Endothelial cell of umbilical vein (primary cell): ENCODE data around the gene SERPIND1. TPM values are rescaled to one million over a fixed set of nuclear protein-coding genes. Genes with fewer than 3 reads are reported as not detected.

Experiments used
- BruUV-seq: library from RNA; stranded (reverse); fragments of 400-500 nt; replicated peaks from 2 replicates; lab custom pipeline; 2021; lab: Mats Ljungman, UMichigan
- CTCF ChIA-PET: fragments of 300-600, 350-600 bp; sonication (Branson Sonifier 250); formaldehyde crosslinking; loops from one replicate; lab custom pipeline; 2021; ENCODE audit warnings: antibody characterized with exemption, inconsistent platforms; lab: Charles Lee
- POLR2A ChIA-PET: fragments of 300-600, 350-600 bp; sonication (Branson Sonifier 250); formaldehyde crosslinking; loops from one replicate; lab custom pipeline; 2021; ENCODE audit warnings: antibody characterized with exemption, inconsistent platforms; lab: Charles Lee
- DNase-seq: peaks from one replicate; pipeline ENCODE4 v3.0.0-alpha.2; 2011; ENCODE audit warnings: low read depth, low spot score
- FAIRE-seq: peaks from 2 replicates; lab custom pipeline; 2011; peaks lifted over from hg19 to GRCh38; lab: Jason Lieb, UNC
- H2AFZ ChIP-seq: 2 replicates; pipeline ENCODE4 v1.6.0; 2012; ENCODE audit warnings: low read depth, low read length, control low read depth, inconsistent platforms
- H3K27ac ChIP-seq: 2 replicates; pipeline ENCODE4 v1.5.1; 2011; ENCODE audit warnings: low read depth, mild to moderate bottlenecking, control low read depth, low read length, moderate library complexity; ENCODE audit not compliant: insufficient read depth
- H3K27me3 ChIP-seq, 2 experiments: 2 replicates each; pipeline versions ENCODE4 v1.6.0 to v1.6.1; 2011; ENCODE audit warnings: low read length in 2 of 2, mixed read lengths in 1 of 2; ENCODE audit not compliant: control insufficient read depth in 2 of 2, insufficient read depth in 2 of 2
- H3K36me3 ChIP-seq, 2 experiments: 2 replicates in 1 of 2; 3 replicates in 1 of 2; pipeline ENCODE4 v1.5.1; 2011; ENCODE audit warnings: low read length in 2 of 2, mild to moderate bottlenecking in 1 of 2, moderate library complexity in 1 of 2; ENCODE audit not compliant: control insufficient read depth in 2 of 2, insufficient read depth in 2 of 2; ENCODE audit errors: extremely low read depth in 1 of 2
- H3K4me1 ChIP-seq: 3 replicates; pipeline ENCODE4 v1.5.1; 2011; ENCODE audit warnings: mild to moderate bottlenecking, low read length; ENCODE audit not compliant: control insufficient read depth, insufficient read depth; ENCODE audit errors: extremely low read depth
- H3K4me2 ChIP-seq: 2 replicates; pipeline ENCODE4 v1.6.1; 2011; ENCODE audit warnings: low read length, control low read depth, mixed read lengths; ENCODE audit not compliant: insufficient read depth
- H3K4me3 ChIP-seq, 3 experiments: fragments of 200-600 bp in 1 of 3; sonication (generic), shearing (Covaris generic) in 1 of 3; replicated peaks in 1 of 3; 2 replicates each; pipeline ENCODE4 v1.5.1; 2011 to 2016; ENCODE audit warnings: control low read depth in 3 of 3, low read length in 3 of 3, mild to moderate bottlenecking in 2 of 3, inconsistent platforms in 1 of 3, low read depth in 1 of 3, moderate library complexity in 1 of 3; ENCODE audit not compliant: insufficient read depth in 1 of 3
- H3K79me2 ChIP-seq: 2 replicates; pipeline ENCODE4 v1.6.0; 2012; ENCODE audit warnings: low read length, inconsistent platforms; ENCODE audit not compliant: control insufficient read depth, insufficient read depth
- H3K9ac ChIP-seq: replicated peaks from 2 replicates; pipeline ENCODE3; 2011; ENCODE audit warnings: low read length, control low read depth; ENCODE audit not compliant: insufficient read depth; ENCODE audit errors: extremely low read depth
- H3K9me1 ChIP-seq: replicated peaks from 3 replicates; pipeline ENCODE4 v1.6.0; 2011; ENCODE audit warnings: mild to moderate bottlenecking, low read length; ENCODE audit not compliant: control insufficient read depth, insufficient read depth; ENCODE audit errors: extremely low read depth
- H3K9me3 ChIP-seq: replicated peaks from 2 replicates; pipeline ENCODE4 v1.5.1; 2012; ENCODE audit warnings: low read length, inconsistent platforms; ENCODE audit not compliant: control insufficient read depth, insufficient read depth
- H4K20me1 ChIP-seq: replicated peaks from 2 replicates; pipeline ENCODE3; 2011; ENCODE audit warnings: mild to moderate bottlenecking, low read length; ENCODE audit not compliant: control insufficient read depth, insufficient read depth; ENCODE audit errors: extremely low read depth
- CTCF ChIP-seq, 2 donors: IDR thresholded peaks; 1 replicate in 1 of 2; 2 replicates in 1 of 2; pipeline ENCODE4 v1.5.1; 2011; ENCODE audit warnings: low read length in 2 of 2, mild to moderate bottlenecking in 2 of 2, moderate library complexity in 2 of 2, control low read depth in 1 of 2, inconsistent platforms in 1 of 2, low read depth in 1 of 2; ENCODE audit not compliant: insufficient read depth in 1 of 2; ENCODE audit errors: extremely low read depth in 1 of 2
- EZH2 ChIP-seq: IDR thresholded peaks from 2 replicates; pipeline ENCODE4 v1.6.1; 2012; ENCODE audit warnings: borderline replicate concordance, low read depth, mild to moderate bottlenecking, moderate library complexity, low read length, inconsistent platforms; ENCODE audit not compliant: severe bottlenecking
- FOS ChIP-seq: IDR thresholded peaks from 2 replicates; pipeline ENCODE4 v1.6.1; 2011; ENCODE audit warnings: mild to moderate bottlenecking, low read length, moderate library complexity, borderline replicate concordance; ENCODE audit not compliant: insufficient read depth
- GATA2 ChIP-seq: IDR thresholded peaks from 2 replicates; pipeline ENCODE4 v1.7.0; 2011; ENCODE audit warnings: low read depth, mild to moderate bottlenecking, moderate library complexity, mixed read lengths, low read length; ENCODE audit not compliant: insufficient read length, insufficient read depth
- JUN ChIP-seq: IDR thresholded peaks from 2 replicates; pipeline ENCODE4 v1.6.1; 2011; ENCODE audit warnings: borderline replicate concordance, low read depth; ENCODE audit not compliant: insufficient read length, insufficient read depth
- MYC ChIP-seq: IDR thresholded peaks from one replicate; pipeline ENCODE4 v1.6.1; 2011; ENCODE audit warnings: mild to moderate bottlenecking, low read depth, low read length
- POLR2A ChIP-seq: IDR thresholded peaks from 2 replicates; pipeline ENCODE4 v1.6.1; 2012; ENCODE audit warnings: low read depth, mild to moderate bottlenecking, control low read depth, low read length
- POLR2AphosphoS5 ChIP-seq: IDR thresholded peaks from 2 replicates; pipeline ENCODE4 v1.6.1; 2012; ENCODE audit warnings: low read depth, mild to moderate bottlenecking, control low read depth, low read length, moderate library complexity; ENCODE audit not compliant: insufficient read depth
- dilution Hi-C: fragments of 300-500 bp; cut with MboI; formaldehyde crosslinking; loops from one replicate; pipeline ENCODE4 v1.15.0; 2019; ENCODE audit warnings: low sequenced_read_pairs; ENCODE audit not compliant: extremely low pct_ligation_motif_present
- intact Hi-C: fragments of 100-400 bp; cut with micrococcal nuclease; formaldehyde crosslinking; loops from one replicate; pipeline ENCODE4 v1.10.0; 2022
- polyA plus RNA-seq, 4 experiments: library from polyadenylated mRNA; depleted of rRNA in 3 of 4; stranded (reverse) in 3 of 4; unstranded in 1 of 4; fragments of >200 nt; gene quantifications; 2 replicates each; pipeline versions ENCODE4 v1.2.1 to v1.2.3, GENCODE V29; 2011 to 2012; ENCODE audit warnings: missing spikeins in 1 of 4
- total RNA-seq: library from RNA; stranded (reverse); gene quantifications from 2 replicates; pipeline ENCODE4 v1.2.3, GENCODE V29; 2021
- TF ChIP-seq, protein P1 (sequence below): IDR thresholded peaks from 2 replicates; pipeline ENCODE4 v1.6.1; 2011; ENCODE audit not compliant: insufficient read depth, insufficient read length

Gene SERPIND1
- total and polyA plus RNA-seq, 2 donors (not counting 3 experiments of a cell fraction or from before 2014, with no cell fraction given), result 0.94 to 1.8 TPM

- Histone ChIP-seq H3K9me3 (no peaks in the 10 kb centered on the region), H3K9ac (no peak overlapping the region), H3K4me1 (peaks cover 71% of the 10 kb centered on the region), H3K79me2 (no peaks in the 10 kb centered on the region), H4K20me1 (no peaks in the 10 kb centered on the region), H3K4me3 (no peak overlapping the region), H2AFZ (no peak overlapping the region), H3K27ac (peak overlapping the region; percentile 97), H3K27me3 (no peaks in the 10 kb centered on the region), H3K4me2 (no peak overlapping the region), H3K9me1 (no peaks in the 10 kb centered on the region), H3K36me3 (no peaks in the 10 kb centered on the region)
- no peak for TF ChIP-seq POLR2AphosphoS5
- no peak for TF ChIP-seq EZH2
- no peak for TF ChIP-seq JUN
- TF ChIP-seq, protein P1, sequence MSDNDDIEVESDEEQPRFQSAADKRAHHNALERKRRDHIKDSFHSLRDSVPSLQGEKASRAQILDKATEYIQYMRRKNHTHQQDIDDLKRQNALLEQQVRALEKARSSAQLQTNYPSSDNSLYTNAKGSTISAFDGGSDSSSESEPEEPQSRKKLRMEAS, result no peak
- no peak for TF ChIP-seq GATA2
- no peak for TF ChIP-seq POLR2A
- TF ChIP-seq MYC, result no peak
- TF ChIP-seq CTCF (IDR thresholded peaks at IDR 0.05; ENCODE audit: extremely low read depth in 1 of 2, insufficient read depth in 1 of 2, low read depth in 1 of 2, low read length in 2 of 2), result no peak
- no peak for TF ChIP-seq FOS
- DNase-seq (no peak), FAIRE-seq (no peak)
- ChIA-PET POLR2A (no interaction called here), CTCF (interaction anchor here (1.0 to 1.1 kb wide), 2 partner anchors 23 to 364 kb away, joined by 3 to 4 read pairs; no protein-coding TSS in a partner anchor)
- BruUV-seq, result no TSS peak
- intact Hi-C loops (loop anchor here (5.0 kb wide), 2 partner anchors 80 to 220 kb away; no protein-coding TSS in a partner anchor), dilution Hi-C loops (no loop called here)
Measured at GRCh38 chr22:20782083-20782482, 8.2 kb downstream of the SERPIND1 start.
